ENCODE results near the gene ARMH4.

- no peak for TF ChIP-seq CTCF (optimal IDR thresholded peaks at IDR 0.05 in 1 of 3, IDR thresholded peaks at IDR 0.05 in 1 of 3, conservative IDR thresholded peaks at IDR 0.05 in 1 of 3; ENCODE audit: extremely low read depth in 1 of 3, insufficient read depth in 2 of 3, low read length in 3 of 3)
- TF ChIP-seq EZH2 (IDR thresholded peaks at IDR 0.05; ENCODE audit: low read length): no peak
Measured at GRCh38 chr14:58130116-58130782, 21.8 kb downstream of the ARMH4 start.

Data from keratinocyte (primary cell).